Astrocyte (in vitro differentiated cells and primary cell): ENCODE measurements around the gene DHRS12. TPM values are rescaled to one million over a fixed set of nuclear protein-coding genes. Genes with fewer than 3 reads are reported as not detected.

Source experiments
- DNase-seq: peaks from one replicate; pipeline ENCODE4 v3.0.0-alpha.2; 2010; ENCODE audit warnings: low read depth
- FAIRE-seq: peaks from 2 replicates; lab custom pipeline; 2011; peaks lifted over from hg19 to GRCh38; lab: Jason Lieb, UNC
- H2AFZ ChIP-seq: 2 replicates; pipeline ENCODE4 v1.6.0; 2012; ENCODE audit warnings: low read depth, low read length, inconsistent platforms
- H3K27ac ChIP-seq: 2 replicates; pipeline ENCODE4 v1.5.1; 2011; ENCODE audit warnings: low read depth, low read length, inconsistent platforms
- H3K27me3 ChIP-seq: 2 replicates; pipeline ENCODE4 v1.6.0; 2011; ENCODE audit warnings: low read length, inconsistent platforms; ENCODE audit not compliant: insufficient read depth
- H3K36me3 ChIP-seq: 2 replicates; pipeline ENCODE4 v1.5.1; 2011; ENCODE audit warnings: low read length, inconsistent platforms; ENCODE audit not compliant: insufficient read depth
- H3K4me1 ChIP-seq: 2 replicates; pipeline ENCODE4 v1.5.1; 2011; ENCODE audit warnings: low read length, inconsistent platforms; ENCODE audit not compliant: insufficient read depth
- H3K4me2 ChIP-seq: 2 replicates; pipeline ENCODE4 v1.6.0; 2012; ENCODE audit warnings: low read length, inconsistent platforms
- H3K4me3 ChIP-seq: 2 replicates; pipeline ENCODE4 v1.5.1; 2011; ENCODE audit warnings: low read depth, mild to moderate bottlenecking, low read length, inconsistent platforms; ENCODE audit not compliant: insufficient read depth
- H3K79me2 ChIP-seq: 2 replicates; pipeline ENCODE4 v1.6.0; 2012; ENCODE audit warnings: mild to moderate bottlenecking, low read length, inconsistent platforms; ENCODE audit not compliant: insufficient read depth
- H3K9ac ChIP-seq: 2 replicates; pipeline ENCODE4 v1.6.0; 2012; ENCODE audit warnings: mild to moderate bottlenecking, low read length, inconsistent platforms
- H3K9me3 ChIP-seq: 2 replicates; pipeline ENCODE4 v1.5.1; 2012; ENCODE audit warnings: low read depth, mild to moderate bottlenecking, low read length, inconsistent platforms; ENCODE audit not compliant: insufficient read depth
- H4K20me1 ChIP-seq: 2 replicates; pipeline ENCODE4 v1.6.0; 2012; ENCODE audit warnings: low read length, inconsistent platforms; ENCODE audit not compliant: insufficient read depth
- H3K27ac Mint-ChIP-seq: one replicate; pipeline ENCODE4 v1.8.0; 2021; ENCODE audit warnings: mild to moderate bottlenecking, mixed read lengths; ENCODE audit not compliant: unreplicated experiment
- H3K27me3 Mint-ChIP-seq: one replicate; pipeline ENCODE4 v1.8.0; 2021; ENCODE audit warnings: low read depth, mixed read lengths; ENCODE audit not compliant: unreplicated experiment
- H3K36me3 Mint-ChIP-seq: one replicate; pipeline ENCODE4 v1.8.0; 2021; ENCODE audit warnings: low read depth, mixed read lengths; ENCODE audit not compliant: unreplicated experiment
- H3K4me1 Mint-ChIP-seq: one replicate; pipeline ENCODE4 v1.8.0; 2021; ENCODE audit warnings: low read depth, mixed read lengths; ENCODE audit not compliant: unreplicated experiment
- H3K4me3 Mint-ChIP-seq: one replicate; pipeline ENCODE4 v1.8.0; 2021; ENCODE audit warnings: mild to moderate bottlenecking, moderate library complexity, mixed read lengths; ENCODE audit not compliant: unreplicated experiment
- H3K9me3 Mint-ChIP-seq: one replicate; pipeline ENCODE4 v1.8.0; 2021; ENCODE audit warnings: mild to moderate bottlenecking, mixed read lengths; ENCODE audit not compliant: unreplicated experiment
- EZH2 ChIP-seq: IDR thresholded peaks from 2 replicates; pipeline ENCODE4 v1.6.1; 2012; ENCODE audit warnings: mild to moderate bottlenecking, low read length, inconsistent platforms; ENCODE audit not compliant: insufficient read depth
- total RNA-seq: library from RNA; stranded (reverse); gene quantifications from 2 replicates; pipeline ENCODE4 v1.2.1, GENCODE V29; 2021
- TF ChIP-seq, protein P1 (sequence below): IDR thresholded peaks from 2 replicates; pipeline ENCODE4 v1.5.1; 2011; ENCODE audit warnings: low read depth, mild to moderate bottlenecking, inconsistent platforms, low read length, moderate library complexity; ENCODE audit not compliant: insufficient read depth

The DHRS12 gene
- total RNA-seq, 1 donor from 2014 or later = 4.9 TPM

- no peak overlapping the region for H2AFZ ChIP-seq
- Mint-ChIP-seq H3K27me3 (no peaks in the 10 kb centered on the region), H3K4me1 (peaks cover 21% of the 10 kb centered on the region), H3K36me3 (no peaks in the 10 kb centered on the region), H3K9me3 (peaks cover 1% of the 10 kb centered on the region), H3K27ac (no peak overlapping the region), H3K4me3 (no peak overlapping the region)
- no peak overlapping the region for H3K4me3 ChIP-seq
- no peaks in the 10 kb centered on the region for H3K9me3 ChIP-seq
- H4K20me1 ChIP-seq = no peaks in the 10 kb centered on the region
- no peaks in the 10 kb centered on the region for H3K79me2 ChIP-seq
- no peak overlapping the region for H3K4me2 ChIP-seq
- H3K27me3 ChIP-seq = no peaks in the 10 kb centered on the region
- TF ChIP-seq EZH2 = no peak
- TF ChIP-seq, protein P1, sequence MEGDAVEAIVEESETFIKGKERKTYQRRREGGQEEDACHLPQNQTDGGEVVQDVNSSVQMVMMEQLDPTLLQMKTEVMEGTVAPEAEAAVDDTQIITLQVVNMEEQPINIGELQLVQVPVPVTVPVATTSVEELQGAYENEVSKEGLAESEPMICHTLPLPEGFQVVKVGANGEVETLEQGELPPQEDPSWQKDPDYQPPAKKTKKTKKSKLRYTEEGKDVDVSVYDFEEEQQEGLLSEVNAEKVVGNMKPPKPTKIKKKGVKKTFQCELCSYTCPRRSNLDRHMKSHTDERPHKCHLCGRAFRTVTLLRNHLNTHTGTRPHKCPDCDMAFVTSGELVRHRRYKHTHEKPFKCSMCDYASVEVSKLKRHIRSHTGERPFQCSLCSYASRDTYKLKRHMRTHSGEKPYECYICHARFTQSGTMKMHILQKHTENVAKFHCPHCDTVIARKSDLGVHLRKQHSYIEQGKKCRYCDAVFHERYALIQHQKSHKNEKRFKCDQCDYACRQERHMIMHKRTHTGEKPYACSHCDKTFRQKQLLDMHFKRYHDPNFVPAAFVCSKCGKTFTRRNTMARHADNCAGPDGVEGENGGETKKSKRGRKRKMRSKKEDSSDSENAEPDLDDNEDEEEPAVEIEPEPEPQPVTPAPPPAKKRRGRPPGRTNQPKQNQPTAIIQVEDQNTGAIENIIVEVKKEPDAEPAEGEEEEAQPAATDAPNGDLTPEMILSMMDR = no peak
- no peak overlapping the region for H3K27ac ChIP-seq
- no peak overlapping the region for H3K9ac ChIP-seq
- H3K36me3 ChIP-seq = no peaks in the 10 kb centered on the region
- DNase-seq (peak; percentile 33), FAIRE-seq (no peak)
- peaks cover 27% of the 10 kb centered on the region for H3K4me1 ChIP-seq
These were observed 2.6 kb upstream of the DHRS12 start for GRCh38 chr13:51806566-51806965.

GRCh38 chr13:51805925-51806324 is 2.0 kb upstream of the DHRS12 start:
- Histone ChIP-seq H3K4me2 (no peak overlapping the region), H3K9me3 (no peaks in the 10 kb centered on the region), H2AFZ (no peak overlapping the region), H3K4me1 (peaks cover 29% of the 10 kb centered on the region), H3K36me3 (no peaks in the 10 kb centered on the region), H3K9ac (no peak overlapping the region), H3K79me2 (no peaks in the 10 kb centered on the region), H3K27me3 (no peaks in the 10 kb centered on the region), H4K20me1 (no peaks in the 10 kb centered on the region), H3K27ac (no peak overlapping the region), H3K4me3 (no peak overlapping the region)
- peaks cover 19% of the 10 kb centered on the region for H3K4me1 Mint-ChIP-seq
- no peak for TF ChIP-seq EZH2
- TF ChIP-seq, protein P1 = no peak
- no peak overlapping the region for H3K4me3 Mint-ChIP-seq
- FAIRE-seq (no peak), DNase-seq (no peak)
- H3K9me3 Mint-ChIP-seq = peaks cover 1% of the 10 kb centered on the region
- H3K27ac Mint-ChIP-seq = no peak overlapping the region
- no peaks in the 10 kb centered on the region for H3K27me3 Mint-ChIP-seq
- H3K36me3 Mint-ChIP-seq = no peaks in the 10 kb centered on the region

DNA sequence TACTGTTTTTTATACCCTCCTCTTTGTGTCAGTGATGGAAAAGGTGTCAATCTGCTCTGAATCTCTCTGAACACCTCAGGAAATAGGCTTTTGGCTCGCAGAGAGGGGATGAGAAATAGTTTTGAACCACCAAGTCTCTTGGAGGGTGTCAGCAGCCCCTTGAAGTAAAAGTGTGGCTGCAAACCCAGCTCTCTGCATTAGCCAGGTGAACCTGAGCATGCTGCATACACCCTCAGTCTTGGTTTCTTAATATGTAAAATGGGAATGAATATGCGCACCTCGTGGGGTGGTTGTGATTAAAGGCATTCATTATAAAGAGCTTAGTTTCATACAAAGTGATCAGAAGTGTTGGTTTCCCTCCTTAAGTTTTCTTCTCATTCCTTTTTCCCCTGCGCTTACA is 1.4 kb upstream of the DHRS12 start:
- no peaks in the 10 kb centered on the region for H3K36me3 ChIP-seq
- peaks cover 19% of the 10 kb centered on the region for H3K4me1 Mint-ChIP-seq
- no peaks in the 10 kb centered on the region for H3K36me3 Mint-ChIP-seq
- H3K9me3 Mint-ChIP-seq = peaks cover 1% of the 10 kb centered on the region
- H3K4me3 ChIP-seq = peak overlapping the region; percentile 73
- H3K27ac ChIP-seq = no peak overlapping the region
- H2AFZ ChIP-seq = no peak overlapping the region
- no peaks in the 10 kb centered on the region for H3K9me3 ChIP-seq
- H3K27me3 Mint-ChIP-seq = peaks cover 2% of the 10 kb centered on the region
- DNase-seq (no peak), FAIRE-seq (no peak)
- peaks cover 29% of the 10 kb centered on the region for H3K4me1 ChIP-seq
- H3K27ac Mint-ChIP-seq = no peak overlapping the region
- no peak overlapping the region for H3K9ac ChIP-seq
- no peaks in the 10 kb centered on the region for H3K27me3 ChIP-seq
- TF ChIP-seq, protein P1 = no peak
- no peak for TF ChIP-seq EZH2
- H4K20me1 ChIP-seq = no peaks in the 10 kb centered on the region
- no peaks in the 10 kb centered on the region for H3K79me2 ChIP-seq
- H3K4me2 ChIP-seq = peak overlapping the region; percentile 87
- H3K4me3 Mint-ChIP-seq = peak overlapping the region; percentile 90
